ENCODE data around the gene KLF2.

The KLF2 gene

DNA sequence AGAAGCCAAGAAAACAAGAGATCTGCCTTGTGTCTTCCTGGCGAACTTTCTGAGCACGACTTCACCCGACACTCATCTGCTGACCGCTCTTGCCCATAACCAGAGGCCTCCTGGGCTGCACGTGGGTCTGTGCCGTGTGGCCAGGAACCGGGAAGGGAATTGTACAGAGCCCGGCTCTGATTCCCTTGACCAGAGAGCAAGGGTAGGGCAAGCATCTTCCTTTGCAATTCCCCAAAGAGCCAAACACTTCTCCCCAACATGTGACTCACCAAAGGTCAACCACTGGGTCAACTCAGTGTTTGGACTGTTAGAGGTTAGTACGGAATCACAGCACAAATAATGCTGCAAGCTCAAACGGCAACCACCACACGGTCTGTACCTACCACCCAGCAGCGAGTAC is 48.9 kb downstream of the KLF2 start:
- Histone ChIP-seq H3K36me3 (ENCODE audit: control insufficient read depth, insufficient read depth, low read length, severe bottlenecking) (peaks cover 54% of the 10 kb centered on the region), H3K9me3 (ENCODE audit: control insufficient read depth, low read length) (no peaks in the 10 kb centered on the region), H3K4me3 (ENCODE audit: low read length) (no peak overlapping the region), H3K27me3 (replicated peaks; ENCODE audit: control insufficient read depth, insufficient read depth, low read length) (no peaks in the 10 kb centered on the region), H3K9ac (ENCODE audit: low read length) (peak overlapping the region; percentile 62), H3K4me1 (ENCODE audit: control insufficient read depth, insufficient read depth, low read length) (peaks cover 29% of the 10 kb centered on the region)
- DNase-seq (ENCODE audit: low read depth), result no peak

DNA sequence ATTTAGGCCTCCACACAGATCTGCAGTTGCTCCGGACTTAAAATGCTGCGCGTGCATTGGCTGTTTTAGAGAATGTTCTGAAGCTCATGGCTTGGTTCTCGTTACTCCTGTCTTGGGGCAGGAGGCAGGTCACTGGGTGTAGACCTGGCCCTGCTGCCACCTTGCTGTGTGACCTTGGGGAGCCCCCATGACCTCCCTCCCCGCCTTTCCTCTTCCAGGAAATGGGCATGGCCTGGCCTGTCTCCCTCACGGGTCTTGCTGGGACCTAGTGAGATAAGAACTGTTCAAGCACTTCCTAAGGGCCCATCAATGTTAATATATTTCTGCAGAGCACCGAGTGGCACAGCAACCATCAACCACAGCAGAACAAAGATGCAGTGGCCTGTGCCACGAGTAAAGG is 49.4 kb downstream of the KLF2 start:
- H3K36me3 ChIP-seq (ENCODE audit: control insufficient read depth, insufficient read depth, low read length, severe bottlenecking), result peaks cover 54% of the 10 kb centered on the region
- no peak for DNase-seq (ENCODE audit: low read depth)
- no peaks in the 10 kb centered on the region for H3K9me3 ChIP-seq (ENCODE audit: control insufficient read depth, low read length)
- H3K9ac ChIP-seq (ENCODE audit: low read length), result peak overlapping the region; percentile 31
- H3K4me1 ChIP-seq (ENCODE audit: control insufficient read depth, insufficient read depth, low read length), result peaks cover 29% of the 10 kb centered on the region
- H3K27me3 ChIP-seq (replicated peaks; ENCODE audit: control insufficient read depth, insufficient read depth, low read length), result no peaks in the 10 kb centered on the region
- no peak overlapping the region for H3K4me3 ChIP-seq (ENCODE audit: low read length)

DNA sequence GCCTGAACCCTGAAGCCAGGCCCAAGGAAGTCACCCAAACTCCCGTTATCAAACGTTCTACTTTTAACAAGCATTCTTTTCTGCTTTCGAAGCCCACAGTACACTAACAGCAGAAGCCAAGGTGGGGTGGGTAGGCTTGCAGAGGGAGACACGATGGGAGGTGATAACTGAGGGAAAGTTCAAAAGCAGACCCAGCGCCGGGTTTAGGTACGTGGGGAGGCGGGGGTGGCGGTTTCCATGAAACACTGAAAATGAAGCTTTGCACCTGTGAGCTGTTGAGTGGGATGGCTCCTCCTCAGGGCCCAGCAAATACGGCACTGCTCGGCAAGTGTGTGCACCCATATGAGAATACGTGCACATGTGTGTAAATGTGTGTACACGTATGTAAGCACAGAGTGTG is 49.8 kb downstream of the KLF2 start:
- Histone ChIP-seq H3K9ac (ENCODE audit: low read length) (no peak overlapping the region), H3K27me3 (replicated peaks; ENCODE audit: control insufficient read depth, insufficient read depth, low read length) (no peaks in the 10 kb centered on the region), H3K4me1 (ENCODE audit: control insufficient read depth, insufficient read depth, low read length) (peaks cover 29% of the 10 kb centered on the region), H3K4me3 (ENCODE audit: low read length) (no peak overlapping the region), H3K9me3 (ENCODE audit: control insufficient read depth, low read length) (no peaks in the 10 kb centered on the region), H3K36me3 (ENCODE audit: control insufficient read depth, insufficient read depth, low read length, severe bottlenecking) (peaks cover 54% of the 10 kb centered on the region)
- DNase-seq (ENCODE audit: low read depth), result no peak

DNA sequence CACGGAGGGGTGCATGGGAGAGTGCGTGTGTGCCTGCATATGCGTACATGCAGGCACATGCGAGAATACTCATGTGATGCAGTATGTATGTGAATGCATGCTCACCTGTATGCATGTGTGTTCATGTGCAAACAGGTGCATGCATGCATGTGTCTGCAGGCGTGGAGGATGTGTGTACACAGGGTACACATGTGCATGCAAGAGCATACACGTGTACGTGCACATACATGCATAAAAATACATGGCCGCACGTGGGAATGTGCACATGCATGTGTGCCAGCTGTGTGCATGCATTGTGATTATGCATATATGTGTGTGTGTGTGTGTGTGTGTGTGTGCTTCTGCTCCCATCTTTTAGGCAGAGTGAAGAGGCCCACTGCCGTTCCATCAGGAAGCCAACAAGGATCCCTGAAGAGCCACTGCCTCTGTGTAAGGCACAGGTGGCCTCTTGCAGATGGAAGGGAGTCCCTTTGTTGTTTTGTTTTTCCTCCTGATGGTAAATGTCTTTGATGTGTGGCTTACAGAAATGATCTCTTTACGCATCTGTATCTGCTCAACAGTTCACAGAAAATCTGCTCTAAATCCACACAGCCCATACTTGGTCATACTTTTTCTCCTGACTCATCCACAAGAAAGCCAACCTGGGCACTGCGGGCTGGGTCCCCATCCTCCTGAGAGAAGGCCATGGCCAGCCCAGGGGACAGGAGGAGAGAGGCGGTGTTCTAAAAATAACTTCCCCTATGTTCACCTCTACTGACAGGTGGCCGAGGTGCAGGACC is 50.7 kb downstream of the KLF2 start:
- peaks cover 54% of the 10 kb centered on the region for H3K36me3 ChIP-seq (ENCODE audit: control insufficient read depth, insufficient read depth, low read length, severe bottlenecking)
- no peaks in the 10 kb centered on the region for H3K27me3 ChIP-seq (replicated peaks; ENCODE audit: control insufficient read depth, insufficient read depth, low read length)
- H3K9me3 ChIP-seq (ENCODE audit: control insufficient read depth, low read length), result no peaks in the 10 kb centered on the region
- no peak overlapping the region for H3K4me3 ChIP-seq (ENCODE audit: low read length)
- peaks cover 29% of the 10 kb centered on the region for H3K4me1 ChIP-seq (ENCODE audit: control insufficient read depth, insufficient read depth, low read length)
- DNase-seq (ENCODE audit: low read depth), result no peak
- no peak overlapping the region for H3K9ac ChIP-seq (ENCODE audit: low read length)

DNA sequence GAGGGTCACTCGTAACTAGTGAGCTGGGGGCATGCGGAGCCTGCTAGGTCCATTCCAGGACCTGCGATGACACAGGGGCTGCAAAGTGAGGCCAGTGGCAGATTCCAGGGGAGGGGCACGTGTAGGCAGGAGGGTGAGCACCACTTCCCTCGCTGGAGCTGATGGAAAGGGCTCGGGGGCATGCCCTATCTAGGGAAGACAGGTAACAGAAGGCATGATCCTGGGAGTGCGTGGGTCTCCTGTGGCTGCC is 51.2 kb downstream of the KLF2 start:
- H3K36me3 ChIP-seq (ENCODE audit: control insufficient read depth, insufficient read depth, low read length, severe bottlenecking), result peaks cover 51% of the 10 kb centered on the region
- peaks cover 29% of the 10 kb centered on the region for H3K4me1 ChIP-seq (ENCODE audit: control insufficient read depth, insufficient read depth, low read length)
- H3K9ac ChIP-seq (ENCODE audit: low read length), result no peak overlapping the region
- no peak overlapping the region for H3K4me3 ChIP-seq (ENCODE audit: low read length)
- no peaks in the 10 kb centered on the region for H3K27me3 ChIP-seq (replicated peaks; ENCODE audit: control insufficient read depth, insufficient read depth, low read length)
- no peak for DNase-seq (ENCODE audit: low read depth)
- H3K9me3 ChIP-seq (ENCODE audit: control insufficient read depth, low read length), result no peaks in the 10 kb centered on the region

DNA sequence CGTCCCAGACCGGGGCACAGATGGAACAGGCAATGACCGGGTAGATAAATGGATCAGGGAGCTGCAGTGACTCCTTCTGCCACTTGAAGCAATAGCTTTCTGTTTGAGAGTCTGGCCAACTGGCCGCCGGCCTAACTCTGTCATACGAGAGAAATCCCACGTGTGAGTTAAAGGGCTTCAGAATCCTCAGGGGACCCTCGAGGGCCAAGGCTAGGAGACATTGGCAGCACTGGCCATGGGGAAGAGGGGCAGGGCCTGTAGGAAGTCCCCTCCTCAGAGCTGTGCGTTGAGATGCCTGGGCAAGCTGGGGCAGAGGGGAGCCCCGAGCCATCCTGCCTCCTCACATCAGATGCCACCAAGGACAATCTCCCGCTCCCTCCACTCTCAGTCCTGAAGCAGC is 51.6 kb downstream of the KLF2 start:
- Histone ChIP-seq H3K4me1 (ENCODE audit: control insufficient read depth, insufficient read depth, low read length) (peaks cover 30% of the 10 kb centered on the region), H3K4me3 (ENCODE audit: low read length) (no peak overlapping the region), H3K9ac (ENCODE audit: low read length) (no peak overlapping the region), H3K36me3 (ENCODE audit: control insufficient read depth, insufficient read depth, low read length, severe bottlenecking) (peaks cover 47% of the 10 kb centered on the region), H3K9me3 (ENCODE audit: control insufficient read depth, low read length) (no peaks in the 10 kb centered on the region), H3K27me3 (replicated peaks; ENCODE audit: control insufficient read depth, insufficient read depth, low read length) (no peaks in the 10 kb centered on the region)
- no peak for DNase-seq (ENCODE audit: low read depth)

DNA sequence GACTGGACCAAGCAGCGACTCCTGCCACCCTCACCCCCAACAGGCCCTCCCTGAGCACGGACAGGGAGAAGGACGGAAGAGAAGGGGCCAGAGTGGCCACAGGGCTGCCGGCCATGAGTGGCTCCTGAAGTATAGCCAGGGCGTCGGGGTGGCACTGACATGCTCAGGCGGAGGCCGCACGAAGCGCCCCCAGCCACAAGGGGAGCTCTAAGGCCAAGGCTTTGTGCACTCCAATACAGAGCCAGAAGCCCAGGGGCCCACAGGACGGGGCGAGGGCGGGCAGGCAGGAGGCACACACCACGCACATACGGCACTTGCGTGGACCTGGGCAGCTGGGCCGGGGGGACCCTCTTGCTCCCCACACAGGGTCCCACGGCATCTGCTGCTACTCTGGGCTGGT is 52.0 kb downstream of the KLF2 start:
- no peaks in the 10 kb centered on the region for H3K9me3 ChIP-seq (ENCODE audit: control insufficient read depth, low read length)
- peaks cover 43% of the 10 kb centered on the region for H3K36me3 ChIP-seq (ENCODE audit: control insufficient read depth, insufficient read depth, low read length, severe bottlenecking)
- no peak overlapping the region for H3K4me3 ChIP-seq (ENCODE audit: low read length)
- no peaks in the 10 kb centered on the region for H3K27me3 ChIP-seq (replicated peaks; ENCODE audit: control insufficient read depth, insufficient read depth, low read length)
- DNase-seq (ENCODE audit: low read depth), result no peak
- H3K4me1 ChIP-seq (ENCODE audit: control insufficient read depth, insufficient read depth, low read length), result peaks cover 34% of the 10 kb centered on the region
- H3K9ac ChIP-seq (ENCODE audit: low read length), result no peak overlapping the region

DNA sequence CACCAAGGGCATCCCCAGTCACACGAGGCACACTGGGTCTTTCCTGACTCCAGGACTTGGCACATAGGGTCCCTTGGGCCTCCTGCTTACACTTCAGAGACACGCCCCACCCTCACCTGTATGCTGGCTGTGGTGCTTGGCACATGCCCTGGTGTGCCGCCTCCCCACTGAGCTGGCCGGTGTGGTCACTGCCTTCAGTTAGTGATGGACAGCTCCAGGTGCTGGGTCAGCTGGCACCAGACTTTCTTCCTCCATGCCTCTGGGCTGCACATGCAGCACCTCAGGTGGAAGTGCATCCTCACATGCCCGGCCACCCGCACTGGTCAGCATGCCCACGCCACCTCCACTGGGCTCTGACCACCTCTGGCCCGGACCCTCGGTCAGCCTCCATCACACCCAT is 52.9 kb downstream of the KLF2 start:
- Histone ChIP-seq H3K27me3 (replicated peaks; ENCODE audit: control insufficient read depth, insufficient read depth, low read length) (no peaks in the 10 kb centered on the region), H3K9ac (ENCODE audit: low read length) (no peak overlapping the region), H3K9me3 (ENCODE audit: control insufficient read depth, low read length) (no peaks in the 10 kb centered on the region), H3K36me3 (ENCODE audit: control insufficient read depth, insufficient read depth, low read length, severe bottlenecking) (peaks cover 40% of the 10 kb centered on the region), H3K4me1 (ENCODE audit: control insufficient read depth, insufficient read depth, low read length) (peaks cover 35% of the 10 kb centered on the region), H3K4me3 (ENCODE audit: low read length) (no peak overlapping the region)
- DNase-seq (ENCODE audit: low read depth), result no peak
